ENCODE results near the gene DCC.

Gene DCC

DNA sequence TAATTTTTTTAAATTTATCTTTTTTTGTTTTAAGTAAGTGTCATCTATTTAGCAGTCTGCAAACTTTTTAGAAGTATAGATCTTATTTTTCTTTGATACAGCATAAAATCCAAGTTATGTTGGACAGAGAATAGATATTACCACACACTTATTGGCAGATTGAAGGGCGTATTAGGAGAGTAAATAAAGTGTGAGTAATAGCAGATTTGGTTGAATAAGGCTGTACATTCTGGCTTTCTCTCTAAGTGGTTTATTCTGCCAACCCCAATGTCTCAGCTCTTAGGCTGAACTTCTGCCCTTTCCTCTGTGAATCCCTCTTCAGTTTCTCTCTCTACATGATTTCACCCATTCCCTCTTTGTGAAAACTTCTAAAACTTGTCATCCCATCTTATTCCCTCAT lies 651.2 kb downstream of the DCC start:
- no peak overlapping the region for H3K4me3 ChIP-seq (ENCODE audit: low read depth, low read length)
- TF ChIP-seq, protein P1, sequence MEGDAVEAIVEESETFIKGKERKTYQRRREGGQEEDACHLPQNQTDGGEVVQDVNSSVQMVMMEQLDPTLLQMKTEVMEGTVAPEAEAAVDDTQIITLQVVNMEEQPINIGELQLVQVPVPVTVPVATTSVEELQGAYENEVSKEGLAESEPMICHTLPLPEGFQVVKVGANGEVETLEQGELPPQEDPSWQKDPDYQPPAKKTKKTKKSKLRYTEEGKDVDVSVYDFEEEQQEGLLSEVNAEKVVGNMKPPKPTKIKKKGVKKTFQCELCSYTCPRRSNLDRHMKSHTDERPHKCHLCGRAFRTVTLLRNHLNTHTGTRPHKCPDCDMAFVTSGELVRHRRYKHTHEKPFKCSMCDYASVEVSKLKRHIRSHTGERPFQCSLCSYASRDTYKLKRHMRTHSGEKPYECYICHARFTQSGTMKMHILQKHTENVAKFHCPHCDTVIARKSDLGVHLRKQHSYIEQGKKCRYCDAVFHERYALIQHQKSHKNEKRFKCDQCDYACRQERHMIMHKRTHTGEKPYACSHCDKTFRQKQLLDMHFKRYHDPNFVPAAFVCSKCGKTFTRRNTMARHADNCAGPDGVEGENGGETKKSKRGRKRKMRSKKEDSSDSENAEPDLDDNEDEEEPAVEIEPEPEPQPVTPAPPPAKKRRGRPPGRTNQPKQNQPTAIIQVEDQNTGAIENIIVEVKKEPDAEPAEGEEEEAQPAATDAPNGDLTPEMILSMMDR (IDR thresholded peaks at IDR 0.05; ENCODE audit: borderline replicate concordance, insufficient read depth, low read depth, low read length): no peak

DNA sequence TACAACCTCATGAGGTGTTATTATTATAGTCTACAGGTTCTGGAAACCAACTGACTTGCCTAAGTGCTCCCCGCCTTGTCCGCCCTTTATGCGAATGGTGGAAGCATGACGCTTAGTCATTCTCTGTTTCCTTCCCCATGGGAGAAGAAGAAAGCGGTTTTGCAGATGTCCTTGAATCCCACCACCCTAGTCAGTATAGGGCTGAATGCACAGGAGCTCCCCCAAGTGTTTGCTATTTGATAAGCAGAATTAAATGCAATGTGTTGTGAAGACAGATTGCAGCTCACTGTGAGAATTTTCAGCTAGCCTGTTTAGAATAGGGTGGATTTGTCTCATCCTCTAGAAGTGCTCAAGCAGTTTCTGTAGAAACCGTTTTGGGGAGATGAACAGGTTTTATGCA lies 652.0 kb downstream of the DCC start:
- no peak overlapping the region for H3K4me3 ChIP-seq (ENCODE audit: low read depth, low read length)
- TF ChIP-seq, protein P1 (IDR thresholded peaks at IDR 0.05; ENCODE audit: borderline replicate concordance, insufficient read depth, low read depth, low read length): no peak

DNA sequence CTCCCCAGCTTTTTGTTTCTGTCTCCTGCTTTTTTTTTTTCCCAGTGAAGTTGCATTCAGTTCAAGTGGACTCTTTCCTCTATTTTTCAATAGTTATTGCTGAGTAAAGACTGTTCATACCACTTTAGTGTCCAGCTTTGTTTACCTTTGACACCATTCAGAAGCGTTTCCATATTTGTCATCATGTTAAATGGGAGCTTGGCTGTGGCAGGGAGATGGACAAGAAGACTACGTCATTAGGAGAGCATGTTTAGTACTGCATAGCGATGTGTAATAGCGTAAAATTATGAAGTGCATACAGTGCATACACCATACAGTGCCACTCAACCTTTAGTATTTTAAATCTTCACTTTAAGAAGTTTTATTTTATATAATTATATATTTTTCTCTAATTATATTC lies 655.9 kb downstream of the DCC start:
- H3K4me3 ChIP-seq (ENCODE audit: low read depth, low read length): no peak overlapping the region
- TF ChIP-seq, protein P1 (IDR thresholded peaks at IDR 0.05; ENCODE audit: borderline replicate concordance, insufficient read depth, low read depth, low read length): no peak

DNA sequence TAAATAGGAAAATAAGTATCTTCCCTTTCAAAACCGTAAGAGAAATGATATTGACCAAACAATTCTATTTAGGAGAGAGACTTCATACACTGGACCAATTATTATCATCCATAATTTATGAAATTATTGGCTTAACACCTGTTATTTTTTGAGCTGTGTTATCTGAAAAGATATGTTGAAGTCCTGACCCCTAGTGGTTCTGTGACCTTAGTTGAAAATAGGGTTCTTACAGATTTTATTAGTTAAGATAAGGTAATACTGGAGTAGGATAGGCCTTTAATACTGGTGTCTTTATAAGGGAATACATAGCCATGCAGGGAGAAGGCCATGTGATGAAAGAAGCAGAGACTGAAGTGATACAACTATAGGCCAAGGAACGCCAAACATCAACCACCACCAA lies 659.6 kb downstream of the DCC start:
- TF ChIP-seq, protein P1 (IDR thresholded peaks at IDR 0.05; ENCODE audit: borderline replicate concordance, insufficient read depth, low read depth, low read length): no peak

DNA sequence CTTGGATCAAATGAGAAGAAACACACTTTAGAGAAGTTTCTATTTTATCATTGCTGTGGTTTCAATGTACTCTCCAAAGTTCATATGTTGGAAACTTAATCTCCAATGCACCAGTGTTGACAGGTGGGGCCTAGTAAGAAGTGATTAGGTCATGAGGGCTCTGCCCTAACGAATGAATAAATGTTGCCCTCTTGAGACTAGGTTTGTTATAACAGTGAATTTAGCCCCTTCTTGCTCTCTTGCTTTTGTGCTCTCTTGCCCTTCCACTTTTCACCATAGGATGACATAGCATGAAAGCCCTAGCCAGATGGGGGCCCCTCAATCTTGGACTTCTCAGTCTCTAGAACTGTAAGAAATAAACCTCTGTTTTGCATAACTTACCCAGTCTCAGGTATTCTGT lies 664.8 kb downstream of the DCC start:
- no peak overlapping the region for H3K4me3 ChIP-seq (ENCODE audit: low read depth, low read length)
- TF ChIP-seq, protein P1 (IDR thresholded peaks at IDR 0.05; ENCODE audit: borderline replicate concordance, insufficient read depth, low read depth, low read length): no peak

More for the DNA sequence above, 659.6 kb downstream of the DCC start:
- H3K4me3 ChIP-seq (ENCODE audit: low read depth, low read length): no peak overlapping the region

DNA sequence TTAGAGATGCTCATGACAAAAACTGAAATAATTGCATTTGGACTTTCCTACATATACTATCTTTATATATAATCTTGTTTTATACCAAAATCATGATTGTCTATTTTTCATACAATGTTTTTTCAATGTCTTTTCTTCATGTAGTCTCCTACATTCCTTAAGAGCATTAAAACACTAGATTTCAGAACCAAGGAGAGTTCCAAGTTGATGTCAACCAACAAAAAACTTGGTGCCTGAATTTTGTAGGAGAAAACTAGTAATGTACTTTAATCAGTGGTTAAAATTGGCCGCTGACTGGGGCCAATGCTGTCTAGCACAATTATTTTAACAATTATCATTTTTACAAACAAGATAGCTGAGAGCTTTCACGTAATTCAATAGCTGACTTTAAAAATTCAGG lies 678.8 kb downstream of the DCC start:
- no peak overlapping the region for H3K4me3 ChIP-seq (ENCODE audit: low read depth, low read length)
- TF ChIP-seq, protein P1 (IDR thresholded peaks at IDR 0.05; ENCODE audit: borderline replicate concordance, insufficient read depth, low read depth, low read length): no peak

DNA sequence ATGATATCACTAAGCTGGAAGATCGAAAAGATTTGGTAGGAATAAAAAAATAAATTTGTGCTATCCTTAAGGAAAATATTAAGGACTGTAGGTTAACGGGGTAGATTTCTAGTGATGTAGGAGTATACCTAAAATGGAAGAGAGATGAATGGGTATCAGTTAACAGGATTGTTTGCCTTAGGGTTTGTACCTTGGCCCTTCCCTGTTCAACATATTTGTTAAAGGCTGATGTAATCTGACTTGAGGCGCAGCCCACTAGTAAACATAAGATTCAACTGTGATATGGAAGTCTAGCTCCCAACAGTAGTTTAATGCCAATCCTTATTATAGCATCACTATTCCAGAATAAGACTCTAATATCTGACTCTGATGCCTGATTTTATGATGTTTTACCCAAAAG lies 685.2 kb downstream of the DCC start:
- no peak overlapping the region for H3K4me3 ChIP-seq (ENCODE audit: low read depth, low read length)
- TF ChIP-seq, protein P1 (IDR thresholded peaks at IDR 0.05; ENCODE audit: borderline replicate concordance, insufficient read depth, low read depth, low read length): no peak
